GM12878 (cell line): ENCODE measurements around the gene KCNJ18. TPM values are rescaled to one million over a fixed set of nuclear protein-coding genes. Genes with fewer than 3 reads are reported as not detected.
"Not testable (repeated sequence)": the region's sequence is repeated elsewhere in the genome, so short reads cannot be mapped to it uniquely, and the experiment has no call there.

Experiments used
- ATAC-seq: fragments of 200-7000 bp; cut with Tn5 transposase; 3 replicates; pipeline ENCODE4 v1.9.1; 2020; ENCODE audit warnings: mild to moderate bottlenecking, moderate library complexity
- BruUV-seq: library from RNA; stranded (reverse); fragments of 400-500 nt; replicated peaks from 2 replicates; lab custom pipeline; 2021; lab: Mats Ljungman, UMichigan
- CTCF ChIA-PET: fragments of 300-600 bp; sonication (Branson Sonifier 250); formaldehyde crosslinking; extraction: SDS; loops from one replicate; lab custom pipeline; 2021; ENCODE audit warnings: inconsistent platforms; lab: Yijun Ruan, JAX
- POLR2A ChIA-PET: fragments of 350-600 bp; formaldehyde crosslinking; extraction: SDS; loops from one replicate; lab custom pipeline; 2021; ENCODE audit warnings: inconsistent platforms; lab: Charles Lee
- RAD21 ChIA-PET: fragments of 300-600 bp; sonication (Branson Sonifier 250); formaldehyde crosslinking; loops from one replicate; lab custom pipeline; 2023; ENCODE audit warnings: antibody characterized with exemption; ENCODE audit not compliant: unreplicated experiment; lab: Charles Lee
- SMC1A ChIA-PET: fragments of 300-600 bp; sonication (Branson Sonifier 250); formaldehyde crosslinking; loops from one replicate; lab custom pipeline; 2023; ENCODE audit not compliant: unreplicated experiment, uncharacterized antibody; lab: Charles Lee
- DNase-seq: peaks from one replicate; pipeline ENCODE4 v3.0.0-alpha.2; 2011; ENCODE audit warnings: low read depth, low spot score
- FAIRE-seq: peaks from 3 replicates; lab custom pipeline; 2011; peaks lifted over from hg19 to GRCh38; lab: Jason Lieb, UNC
- H2AFZ ChIP-seq: 2 replicates; pipeline ENCODE4 v1.6.0; 2011; ENCODE audit warnings: low read depth, low read length, control low read depth; ENCODE audit not compliant: control insufficient read depth
- H3K27ac ChIP-seq: 2 replicates; pipeline ENCODE4 v1.5.1; 2011; ENCODE audit warnings: control low read depth; ENCODE audit not compliant: control insufficient read depth, insufficient read depth
- H3K27me3 ChIP-seq, 2 experiments: replicated peaks in 1 of 2; 2 replicates each; pipeline versions ENCODE4 v1.6.0 to v1.6.1; 2011; ENCODE audit warnings: low read length in 1 of 2; ENCODE audit not compliant: control insufficient read depth in 2 of 2, insufficient read depth in 2 of 2
- H3K36me3 ChIP-seq, 2 experiments: 2 replicates each; pipeline ENCODE4 v1.5.1; 2011; ENCODE audit warnings: low read length in 1 of 2; ENCODE audit not compliant: control insufficient read depth in 2 of 2, insufficient read depth in 2 of 2
- H3K4me1 ChIP-seq: 2 replicates; pipeline ENCODE4 v1.6.1; 2011; ENCODE audit warnings: mild to moderate bottlenecking, low read length, moderate library complexity, mixed read lengths; ENCODE audit not compliant: control insufficient read depth, insufficient read depth
- H3K4me2 ChIP-seq: 2 replicates; pipeline ENCODE4 v1.6.0; 2011; ENCODE audit warnings: control low read depth; ENCODE audit not compliant: control insufficient read depth, insufficient read depth
- H3K4me3 ChIP-seq: fragments of 200-600 bp; sonication (generic); 2 replicates; pipeline ENCODE4 v1.5.1; 2016
- H3K79me2 ChIP-seq: 2 replicates; pipeline ENCODE4 v1.6.0; 2011; ENCODE audit warnings: low read length; ENCODE audit not compliant: control insufficient read depth, insufficient read depth
- H3K9ac ChIP-seq: 2 replicates; pipeline ENCODE4 v1.8.0; 2011; ENCODE audit warnings: low read length, control low read depth, mixed read lengths; ENCODE audit not compliant: control insufficient read depth, insufficient read depth
- H3K9me3 ChIP-seq: replicated peaks from 3 replicates; pipeline ENCODE4 v1.5.1; 2011; ENCODE audit warnings: mild to moderate bottlenecking, low read length; ENCODE audit not compliant: control insufficient read depth, insufficient read depth
- H4K20me1 ChIP-seq: 2 replicates; pipeline ENCODE4 v1.6.0; 2011; ENCODE audit not compliant: control insufficient read depth, insufficient read depth
- WGBS: methylation state at CpG from one replicate; pipeline ENCODE4 v1.1.6; 2016; ENCODE audit warnings: low lambda C conversion rate; ENCODE audit not compliant: insufficient replicate concordance, insufficient coverage; ENCODE audit errors: missing lambda C conversion rate; 5-methylcytosine and 5-hydroxymethylcytosine counted together
- in situ Hi-C: fragments of 300-500 bp; cut with MboI; formaldehyde crosslinking; loops from 9 replicates; pipeline ENCODE4 v1.14.3; 2018; ENCODE audit warnings: mixed read lengths
- intact Hi-C: fragments of 100-400 bp; cut with micrococcal nuclease; formaldehyde crosslinking; loops from one replicate; pipeline ENCODE4 v1.14.2; 2022; ENCODE audit not compliant: unreplicated experiment
- polyA plus RNA-seq, 11 experiments: library from polyadenylated mRNA; depleted of rRNA in 4 of 11; unstranded in 6 of 11; stranded (reverse) in 5 of 11; fragments of >200 nt; fragmentation: Nextera tagmentation in 4 of 11; fragmentation: Illumina TruSeq in 1 of 11; extraction: Ambion mirVana in 4 of 11; extraction: Trizol in 1 of 11; gene quantifications; 1 replicate in 1 of 11; 2 replicates in 10 of 11; pipeline versions ENCODE4 v1.2.1 to v1.2.3, GENCODE V29; 2011 to 2016; ENCODE audit warnings: inconsistent platforms in 2 of 11, missing spikeins in 2 of 11, low read depth in 1 of 11
- total RNA-seq, 4 experiments: library from RNA; depleted of rRNA in 3 of 4; stranded (reverse); fragments of >200 nt in 3 of 4; fragmentation: Illumina TruSeq in 1 of 4; extraction: Trizol in 1 of 4; gene quantifications; 2 replicates each; pipeline versions ENCODE4 v1.2.1 to v1.2.3, GENCODE V29; 2013 to 2021

KCNJ18 gene
- total and polyA plus RNA-seq, 10 of the 15 experiments (the other 5 are each of a cell fraction or from before 2014, with no cell fraction given), result not detected

- H3K36me3 ChIP-seq, H3K27ac ChIP-seq, RAD21 ChIA-PET, H3K4me3 ChIP-seq, H3K4me2 ChIP-seq, BruUV-seq, DNase-seq, CTCF ChIA-PET, POLR2A ChIA-PET, ATAC-seq, H4K20me1 ChIP-seq, FAIRE-seq, H3K9ac ChIP-seq, H3K4me1 ChIP-seq, H2AFZ ChIP-seq, H3K9me3 ChIP-seq, H3K27me3 ChIP-seq, SMC1A ChIA-PET, H3K79me2 ChIP-seq, intact Hi-C loops: not testable (repeated sequence)
- in situ Hi-C loops, result loop anchor here (25.0 kb wide), 7 partner anchors 87 to 912 kb away; no protein-coding TSS in a partner anchor
- WGBS, result 21% methylated on average over 17 of the region's 17 CpGs
These were observed 17.2 kb upstream of the KCNJ18 start for GRCh38 chr17:21674891-21675738.

GRCh38 chr17:21675739-21676130 lies 16.6 kb upstream of the KCNJ18 start:
- H3K9me3 ChIP-seq, H3K27ac ChIP-seq, intact Hi-C loops, H4K20me1 ChIP-seq, H3K79me2 ChIP-seq, DNase-seq, H3K4me1 ChIP-seq, H2AFZ ChIP-seq, CTCF ChIA-PET, H3K27me3 ChIP-seq, H3K4me3 ChIP-seq, BruUV-seq, H3K9ac ChIP-seq, H3K36me3 ChIP-seq, ATAC-seq, RAD21 ChIA-PET, POLR2A ChIA-PET, H3K4me2 ChIP-seq, SMC1A ChIA-PET, FAIRE-seq: not testable (repeated sequence)
- 18% methylated on average over 3 of the region's 3 CpGs for WGBS
- in situ Hi-C loops, result loop anchor here (25.0 kb wide), 1 partner anchor 88 kb away; no protein-coding TSS in a partner anchor
